ENCODE measurements around the gene YTHDF2. TPM values are rescaled to one million over a fixed set of nuclear protein-coding genes. Genes with fewer than 3 reads are reported as not detected.
"Not testable (repeated sequence)": the region's sequence is repeated elsewhere in the genome, so short reads cannot be mapped to it uniquely, and the experiment has no call there.

YTHDF2 gene
- total RNA-seq, 2 donors from 2014 or later: 59.4 to 64.9 TPM

GRCh38 chr1:28751315-28752060, 14.7 kb downstream of the YTHDF2 start:
- no peak for DNase-seq
- intact Hi-C loops (cut with DNase I, micrococcal nuclease): no loop called here
- ATAC-seq: no peak

DNA sequence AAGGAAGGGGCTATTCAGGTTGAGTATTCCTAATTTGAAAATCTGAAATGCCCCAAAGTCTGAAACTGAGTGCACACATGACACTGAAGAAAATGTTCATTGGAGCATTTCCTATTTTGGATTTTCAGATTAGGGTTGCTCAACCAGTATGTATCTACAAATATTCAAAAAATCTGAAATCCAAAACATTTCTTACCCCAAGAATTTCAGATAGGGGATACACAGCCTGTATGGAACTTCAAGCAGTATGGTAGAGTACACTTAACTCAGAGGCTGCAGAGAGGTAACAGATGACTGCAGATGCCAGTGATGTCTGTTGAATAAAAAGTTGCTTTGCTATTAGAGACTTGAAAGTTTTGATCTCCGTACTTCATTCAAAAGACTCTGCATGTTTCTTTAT, 19.0 kb downstream of the YTHDF2 start:
- intact Hi-C loops (cut with DNase I, micrococcal nuclease): no loop called here
- ATAC-seq: no peak
- no peak for DNase-seq

- intact Hi-C loops (cut with DNase I, micrococcal nuclease): no loop called here
- peak; percentile 45 for ATAC-seq
- DNase-seq: no peak
Measured at GRCh38 chr1:28756846-28757245, 20.1 kb downstream of the YTHDF2 start.

- peak; percentile 58 for ATAC-seq
- intact Hi-C loops (cut with DNase I, micrococcal nuclease): no loop called here
- no peak for DNase-seq
Measured at GRCh38 chr1:28758420-28758819, 21.7 kb downstream of the YTHDF2 start.

DNA sequence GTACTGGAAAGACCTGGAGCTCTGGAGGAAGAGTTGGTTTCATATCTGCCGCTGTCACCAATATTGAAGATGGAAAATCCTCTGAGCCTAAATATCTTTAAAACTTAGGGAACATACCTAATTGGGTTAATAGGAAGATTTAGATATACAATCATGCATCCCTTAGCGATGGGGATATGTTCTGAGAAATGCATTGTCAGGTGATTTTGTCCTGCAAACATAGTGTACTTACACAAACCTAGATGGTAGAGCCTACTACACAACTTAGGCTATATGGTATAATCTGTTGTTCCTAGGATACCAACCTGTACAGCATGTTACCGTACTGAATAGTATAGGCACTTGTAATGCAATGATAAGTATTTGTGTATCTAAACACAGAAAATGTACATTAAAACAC, 22.5 kb downstream of the YTHDF2 start:
- DNase-seq: no peak
- intact Hi-C loops (cut with DNase I, micrococcal nuclease): no loop called here
- no peak for ATAC-seq

DNA sequence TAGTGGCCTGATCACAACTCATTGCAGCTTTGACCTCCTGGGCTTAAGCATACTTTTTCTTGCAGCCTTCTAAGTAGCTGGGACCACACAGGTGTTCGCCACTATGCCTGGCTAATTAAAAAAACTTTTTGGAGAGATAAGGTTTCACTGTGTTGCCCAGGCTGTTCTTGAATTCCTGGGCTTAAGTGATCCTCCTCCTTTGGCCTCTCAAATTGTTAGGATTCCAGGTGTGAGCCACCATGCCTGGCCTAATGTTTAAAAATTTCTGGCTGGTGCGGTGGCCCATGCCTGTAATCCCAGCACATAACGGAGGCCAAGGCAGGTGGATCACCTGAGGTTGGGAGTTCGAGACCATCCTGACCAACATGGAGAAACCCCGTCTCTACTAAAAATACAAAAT, 24.4 kb downstream of the YTHDF2 start:
- DNase-seq: no peak
- no peak for ATAC-seq
- intact Hi-C loops (cut with DNase I, micrococcal nuclease): no loop called here

DNA sequence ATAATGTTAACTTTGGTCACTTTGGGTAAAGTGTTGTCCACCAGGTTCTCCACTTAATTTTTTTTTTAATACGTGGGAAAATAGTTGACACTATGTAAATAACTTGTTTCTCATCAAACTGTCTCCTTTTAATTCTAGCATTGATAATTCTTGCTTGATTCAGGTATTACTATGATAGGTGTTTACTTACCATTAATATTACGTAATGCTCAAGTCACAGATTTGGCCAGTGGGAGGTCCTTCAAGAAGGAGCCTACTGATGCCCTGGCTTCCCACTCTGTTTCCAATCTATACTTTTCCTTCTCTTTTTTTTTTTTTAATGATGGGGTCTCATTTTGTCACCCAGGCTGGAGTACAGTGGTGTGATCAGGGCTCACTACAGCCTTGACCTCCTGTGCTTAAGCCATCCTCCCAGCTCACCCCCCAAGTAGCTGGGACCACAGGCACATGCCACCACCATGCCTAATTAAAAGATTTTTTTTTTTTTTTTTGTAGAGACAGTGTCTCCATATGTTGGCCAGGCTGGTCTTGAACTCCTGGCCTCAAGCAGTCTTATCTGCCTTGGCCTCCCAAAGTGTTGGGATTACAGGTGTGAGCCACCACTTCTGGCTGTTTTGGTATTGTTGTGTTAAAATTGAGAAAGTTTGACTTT, 29.9 kb downstream of the YTHDF2 start:
- DNase-seq (no peak), ATAC-seq (no peak)
- intact Hi-C loops (cut with DNase I, micrococcal nuclease): no loop called here

DNA sequence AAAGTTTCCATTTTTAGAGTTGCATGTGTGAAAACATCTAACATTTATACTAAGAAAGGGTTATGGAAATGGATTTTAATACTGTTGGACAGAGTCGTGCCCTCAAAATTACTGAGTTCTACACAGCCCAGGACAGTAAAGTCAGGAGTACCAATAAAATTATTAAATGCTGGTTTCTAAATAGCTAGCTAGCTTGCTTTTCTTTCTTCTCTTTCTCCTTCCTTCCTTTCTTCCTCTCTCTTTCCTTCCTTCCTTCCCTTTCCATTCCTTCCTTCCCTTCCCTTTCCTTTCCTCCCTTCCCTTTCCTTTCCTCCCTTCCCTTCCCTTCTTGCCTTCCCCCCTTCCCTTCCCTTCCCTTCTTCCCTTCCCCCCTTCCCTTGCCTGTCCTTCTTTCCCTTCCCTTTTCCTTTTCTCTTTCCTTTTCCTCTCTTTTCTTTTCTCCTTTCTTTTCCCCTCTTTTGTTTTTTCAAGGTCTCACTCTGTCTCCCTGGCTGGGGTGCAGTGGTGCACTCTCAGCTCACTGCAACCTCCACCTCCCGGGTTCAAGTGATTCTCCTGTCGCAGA, 33.9 kb downstream of the YTHDF2 start:
- ATAC-seq: no peak

GRCh38 chr1:28771921-28772320, 35.2 kb downstream of the YTHDF2 start:
- DNase-seq; ATAC-seq; intact Hi-C loops (cut with DNase I, micrococcal nuclease): not testable (repeated sequence)

More for the DNA sequence above, 33.9 kb downstream of the YTHDF2 start:
- DNase-seq: no peak
- intact Hi-C loops (cut with DNase I, micrococcal nuclease): no loop called here

DNA sequence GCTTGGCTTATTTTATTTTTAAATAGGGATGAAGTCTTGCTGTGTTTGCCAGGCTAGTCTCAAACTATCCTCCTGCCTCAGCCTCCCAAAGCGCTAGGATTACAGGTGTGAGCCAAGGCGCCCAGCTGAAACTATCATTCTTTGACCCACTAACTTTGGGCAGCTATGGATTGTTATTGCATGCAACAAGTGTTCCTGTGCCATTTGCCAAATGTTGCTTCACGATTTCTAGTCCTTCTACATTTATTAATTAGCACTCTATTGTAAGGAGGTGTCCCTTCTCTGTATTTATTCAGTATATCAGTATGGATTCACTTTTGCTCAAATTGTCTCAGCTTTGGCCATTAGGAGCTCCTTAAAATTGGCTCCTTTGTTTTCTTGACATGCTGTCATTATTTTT, 36.4 kb downstream of the YTHDF2 start:
- ATAC-seq (no peak), DNase-seq (no peak)
- intact Hi-C loops (cut with DNase I, micrococcal nuclease): no loop called here

DNA sequence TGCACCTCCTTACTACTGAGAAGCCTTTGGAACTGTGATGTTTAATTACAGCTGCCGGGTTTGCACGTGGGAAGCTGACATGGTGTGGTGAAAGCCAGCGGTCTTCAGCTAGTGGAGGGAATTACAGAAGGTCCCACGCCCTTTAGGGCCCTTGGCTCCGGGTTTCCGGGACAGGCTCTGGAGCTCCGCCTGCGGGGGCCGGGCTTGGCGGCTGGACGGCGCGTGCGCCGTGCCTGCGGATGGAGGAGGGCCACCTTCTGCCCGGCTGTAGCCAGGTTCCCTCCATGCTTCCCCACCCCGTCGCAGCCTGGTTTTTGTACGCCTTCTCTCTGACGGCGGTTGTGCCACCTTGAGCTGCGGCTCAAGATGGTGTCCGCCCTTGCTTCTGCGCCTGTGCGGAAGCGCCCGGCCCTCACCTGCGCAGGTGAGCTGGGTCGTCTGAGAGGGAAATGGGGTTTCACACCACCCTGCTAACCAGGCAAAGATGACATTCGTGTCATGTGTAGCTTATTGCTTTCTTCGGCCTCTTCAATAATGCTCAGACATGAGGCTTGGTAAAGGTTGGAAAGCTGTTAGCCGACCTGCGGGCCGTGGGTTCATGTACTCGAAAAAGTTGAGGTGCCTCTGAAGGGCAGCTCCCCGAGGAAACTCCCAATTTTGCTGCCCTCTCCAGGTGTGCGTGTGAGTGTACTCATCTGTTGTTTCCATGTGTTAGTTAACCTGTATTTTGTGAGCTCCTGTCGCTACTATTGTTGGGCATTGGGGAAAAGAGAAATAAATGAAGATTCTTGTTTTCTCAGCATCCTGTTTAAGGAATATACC, 38.6 kb downstream of the YTHDF2 start:
- intact Hi-C loops (cut with DNase I, micrococcal nuclease): no loop called here
- DNase-seq (peak; percentile 85), ATAC-seq (peak; percentile 96)

DNA sequence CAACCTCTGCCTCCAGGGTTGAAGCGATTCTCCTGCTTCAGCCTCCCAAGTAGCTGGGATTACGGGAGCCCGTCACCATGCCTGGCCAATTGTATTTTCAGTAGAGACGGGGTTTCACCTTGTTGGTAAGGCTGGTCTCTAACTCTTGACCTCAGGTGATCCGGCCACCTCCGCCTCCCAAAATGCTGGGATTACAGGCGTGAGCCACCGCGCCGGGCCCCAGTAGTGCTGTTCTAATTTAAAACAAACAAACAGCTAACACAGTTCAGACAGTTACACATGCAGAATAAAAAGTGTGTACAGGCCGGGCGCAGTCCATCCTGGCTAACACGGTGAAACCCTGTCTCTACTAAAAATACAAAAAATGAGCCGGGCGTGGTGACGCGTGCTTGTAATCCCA, 39.6 kb downstream of the YTHDF2 start:
- no peak for DNase-seq
- no peak for ATAC-seq
- intact Hi-C loops (cut with DNase I, micrococcal nuclease): no loop called here

DNA sequence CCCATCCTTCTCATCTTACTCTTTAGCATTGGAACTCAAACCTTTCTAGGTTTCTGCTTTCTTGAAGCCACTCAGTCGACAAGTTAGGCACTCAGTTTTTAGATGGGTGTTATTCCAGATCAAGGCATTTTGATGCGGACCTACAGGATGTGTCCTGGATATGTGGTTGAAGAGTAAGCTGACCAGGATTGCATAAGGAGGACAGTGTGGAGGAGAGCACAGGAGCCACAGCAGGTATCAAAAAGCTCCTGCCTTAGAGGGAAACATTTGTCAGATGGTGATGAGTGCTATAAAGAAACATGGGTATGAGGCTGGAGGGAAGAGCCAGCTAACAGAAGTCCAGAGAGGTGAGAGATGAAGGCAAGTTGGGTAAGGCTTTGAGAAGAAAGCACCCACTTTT, 41.3 kb downstream of the YTHDF2 start:
- intact Hi-C loops (cut with DNase I, micrococcal nuclease): no loop called here
- DNase-seq (no peak), ATAC-seq (no peak)

DNA sequence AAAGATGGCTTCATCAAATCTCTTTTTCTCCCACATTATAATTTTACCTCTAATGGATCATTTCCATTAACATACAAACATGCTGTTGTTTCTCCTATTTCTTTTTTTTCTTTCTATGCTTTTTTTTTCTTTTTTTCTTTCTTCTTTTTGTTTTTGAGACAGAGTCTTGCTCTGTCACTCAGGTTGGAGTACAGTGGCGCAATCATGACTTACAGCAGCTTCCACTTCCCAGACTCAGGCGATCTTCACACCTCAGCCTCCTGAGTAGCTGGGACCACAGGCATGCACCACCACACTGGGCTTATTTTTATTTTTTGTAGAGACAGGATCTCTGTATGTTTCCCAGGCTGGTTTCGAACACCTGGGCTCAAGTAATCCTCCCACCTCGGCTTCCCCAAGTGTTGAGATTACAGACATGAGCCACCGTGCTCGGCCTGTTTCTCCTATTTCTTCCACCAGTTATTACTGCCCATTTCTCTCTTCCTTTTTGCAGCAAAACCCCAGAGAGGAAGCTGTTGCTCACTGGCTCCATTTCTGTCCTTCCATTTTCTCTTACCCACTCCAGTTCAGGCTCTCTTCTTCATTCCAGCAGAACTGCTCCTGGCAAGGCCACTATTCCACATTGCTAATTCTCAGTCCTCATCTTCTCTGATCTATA, 43.1 kb downstream of the YTHDF2 start:
- intact Hi-C loops (cut with DNase I, micrococcal nuclease): loop anchor here (5.0 to 10.0 kb wide), 3 partner anchors 97 to 425 kb away; no protein-coding TSS in a partner anchor
- no peak for ATAC-seq
- DNase-seq: no peak

GRCh38 chr1:28781305-28781704, 44.6 kb downstream of the YTHDF2 start:
- ATAC-seq: no peak
- no peak for DNase-seq
- intact Hi-C loops (cut with DNase I, micrococcal nuclease): loop anchor here (5.0 to 10.0 kb wide), 3 partner anchors 96 to 423 kb away; no protein-coding TSS in a partner anchor

DNA sequence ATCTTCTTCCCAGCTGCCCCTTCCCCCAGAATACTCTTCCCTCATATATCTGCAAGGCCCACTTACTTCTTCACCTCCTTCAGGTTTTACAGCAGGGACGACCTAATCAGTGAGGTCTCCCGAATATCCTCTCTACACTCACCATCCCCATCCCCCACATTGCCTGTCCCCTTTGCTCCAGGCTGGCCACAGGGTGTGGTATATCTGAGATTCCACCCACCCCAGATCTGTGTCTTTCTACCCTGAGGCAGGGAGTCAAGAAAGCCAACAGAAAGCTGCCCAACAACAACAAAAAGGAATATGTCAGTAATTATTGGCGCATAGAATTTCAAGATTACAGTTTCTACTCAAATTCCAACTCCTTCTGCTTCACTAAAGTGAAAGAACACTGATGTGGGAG, 45.3 kb downstream of the YTHDF2 start:
- intact Hi-C loops (cut with DNase I, micrococcal nuclease): loop anchor here (5.0 to 10.0 kb wide), 3 partner anchors 95 to 423 kb away; no protein-coding TSS in a partner anchor
- ATAC-seq (no peak), DNase-seq (no peak)

DNA sequence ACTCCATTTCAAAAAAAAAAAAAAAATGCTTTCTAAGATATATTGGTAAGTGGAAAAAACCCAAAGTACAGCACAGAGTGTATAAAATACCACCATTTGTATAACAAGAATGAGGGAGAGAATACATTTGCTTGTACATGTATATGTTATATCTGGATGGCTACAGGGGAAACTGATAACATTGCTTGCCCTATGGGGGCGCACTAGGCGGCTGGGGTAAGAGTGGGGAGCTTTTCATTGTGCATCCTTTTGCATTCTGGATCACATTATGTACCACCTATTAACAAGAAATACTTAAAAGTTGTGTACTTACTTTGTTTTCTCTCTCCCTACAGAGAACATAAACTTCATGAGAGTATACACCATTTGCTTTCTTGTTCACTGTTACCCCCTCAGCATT, 46.6 kb downstream of the YTHDF2 start:
- ATAC-seq (no peak), DNase-seq (no peak)
- intact Hi-C loops (cut with DNase I, micrococcal nuclease): loop anchor here (5.0 to 10.0 kb wide), 3 partner anchors 94 to 421 kb away; no protein-coding TSS in a partner anchor

DNA sequence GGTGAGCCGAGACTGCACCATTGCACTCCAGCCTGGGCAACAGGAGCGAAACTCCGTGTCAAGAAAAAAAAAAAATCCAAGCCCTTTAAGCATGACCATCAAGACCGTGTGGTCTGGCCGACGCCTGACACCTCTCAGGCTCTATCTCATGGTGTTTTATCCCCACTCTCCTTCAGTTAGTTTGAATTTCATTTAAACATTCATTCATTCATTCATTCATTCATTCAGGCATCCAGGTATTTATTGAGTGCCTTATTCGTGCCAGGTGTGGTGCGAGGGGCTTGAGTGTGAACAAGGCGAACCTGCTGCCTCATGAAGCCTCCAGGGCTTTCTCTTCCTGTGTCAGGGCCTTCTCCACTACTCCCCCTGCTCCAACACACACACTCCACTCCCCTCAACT, 52.7 kb downstream of the YTHDF2 start:
- DNase-seq: no peak
- ATAC-seq: no peak
- intact Hi-C loops (cut with DNase I, micrococcal nuclease): loop anchor here in 1 of 2 donors (10.0 kb wide), 2 partner anchors 235 to 415 kb away; no protein-coding TSS in a partner anchor

GRCh38 chr1:28789816-28790215, 53.1 kb downstream of the YTHDF2 start:
- no peak for ATAC-seq
- DNase-seq: no peak
- intact Hi-C loops (cut with DNase I, micrococcal nuclease): loop anchor here in 1 of 2 donors (10.0 kb wide), 2 partner anchors 235 to 415 kb away; no protein-coding TSS in a partner anchor
